GM12872 (cell line): Measurements from ENCODE around the gene PLEKHO2.

Source experiments
- CTCF ChIP-seq: IDR thresholded peaks from 3 replicates; pipeline ENCODE4 v1.5.1; 2011; ENCODE audit warnings: low read depth, mild to moderate bottlenecking, low read length, moderate library complexity; ENCODE audit not compliant: insufficient read depth

PLEKHO2 gene

GRCh38 chr15:64906402-64906801, 64.7 kb downstream of the PLEKHO2 start:
- no peak for TF ChIP-seq CTCF

GRCh38 chr15:64907991-64908390, 66.3 kb downstream of the PLEKHO2 start:
- TF ChIP-seq CTCF, result no peak

- TF ChIP-seq CTCF, result no peak
These were observed 67.8 kb downstream of the PLEKHO2 start for GRCh38 chr15:64909546-64909945.

- no peak for TF ChIP-seq CTCF
These were observed 69.8 kb downstream of the PLEKHO2 start, which contains the start of gene ANKDD1A for GRCh38 chr15:64911311-64912186. Gene ANKDD1A (plus strand): TSS chr15:64911902. CDS start chr15:64911931, 29 bp downstream.

- TF ChIP-seq CTCF, result no peak
These were observed 70.9 kb downstream of the PLEKHO2 start for GRCh38 chr15:64912379-64913325.

- no peak for TF ChIP-seq CTCF
These were observed 74.0 kb downstream of the PLEKHO2 start for GRCh38 chr15:64915518-64916227.
